Breast epithelium (tissue), 4 donors: ENCODE measurements around the gene GNRH2. TPM values are rescaled to one million over a fixed set of nuclear protein-coding genes. Genes with fewer than 3 reads are reported as not detected.
"Not testable (repeated sequence)": the region's sequence is repeated elsewhere in the genome, so short reads cannot be mapped to it uniquely, and the experiment has no call there.

Experiments
- DNase-seq, 2 donors: peaks; one replicate each; pipeline ENCODE4 v3.0.0-alpha.2; 2019; ENCODE audit warnings: low spot score in 2 of 2
- H3K27ac ChIP-seq, 2 donors: fragments of 200-600 bp; sonication (generic) in 1 of 2; one replicate each; pipeline ENCODE4 v1.5.1; 2016 to 2019; ENCODE audit warnings: mild to moderate bottlenecking in 1 of 2
- H3K27me3 ChIP-seq, 2 donors: fragments of 200-600 bp; sonication (generic) in 1 of 2; one replicate each; pipeline versions ENCODE4 v1.5.1 to v1.6.0; 2017 to 2019; ENCODE audit warnings: control low read depth in 1 of 2, mild to moderate bottlenecking in 1 of 2
- H3K36me3 ChIP-seq: fragments of 200-600 bp; one replicate; pipeline ENCODE4 v1.5.1; 2019
- H3K4me1 ChIP-seq, 2 donors: fragments of 200-600 bp; sonication (generic); one replicate each; pipeline ENCODE4 v1.5.1; 2016 to 2019; ENCODE audit warnings: control low read depth in 1 of 2
- H3K4me3 ChIP-seq, 3 donors: fragments of 200-600 bp; sonication (generic); 1 replicate in 2 of 3; 2 replicates in 1 of 3; pipeline ENCODE4 v1.5.1; 2016 to 2019; ENCODE audit warnings: mild to moderate bottlenecking in 3 of 3, moderate library complexity in 2 of 3
- H3K9me3 ChIP-seq, 2 donors: fragments of 200-600 bp; sonication (generic) in 1 of 2; one replicate each; pipeline ENCODE4 v1.5.1; 2016 to 2019; ENCODE audit warnings: control low read depth in 1 of 2
- POLR2A ChIP-seq: fragments of 450-650 bp; IDR thresholded peaks from one replicate; pipeline ENCODE4 v1.6.1; 2016; ENCODE audit warnings: antibody characterized with exemption, mild to moderate bottlenecking, moderate library complexity
- POLR2AphosphoS5 ChIP-seq, 3 donors: sonication (generic); formaldehyde crosslinking; IDR thresholded peaks; one replicate each; pipeline ENCODE4 v1.6.1; 2017; ENCODE audit warnings: antibody characterized with exemption in 3 of 3
- intact Hi-C: fragments of 100-400 bp; cut with DNase I; formaldehyde crosslinking; loops from one replicate; pipeline ENCODE4 v1.15.1; 2023; ENCODE audit warnings: low total_unique reads
- total RNA-seq, 3 donors: library from RNA; depleted of rRNA; stranded (reverse); fragments of >200 nt; gene quantifications; one replicate each; pipeline ENCODE4 v1.1.0, GENCODE V29; 2016
- TF ChIP-seq, protein P1 (sequence below), 3 donors: fragments of 450-650 bp; IDR thresholded peaks; one replicate each; pipeline ENCODE4 v1.5.1; 2016 to 2017; ENCODE audit warnings: antibody characterized with exemption in 3 of 3, mild to moderate bottlenecking in 3 of 3, moderate library complexity in 3 of 3

GNRH2 gene
- total RNA-seq, 3 donors from 2014 or later = not detected

DNA sequence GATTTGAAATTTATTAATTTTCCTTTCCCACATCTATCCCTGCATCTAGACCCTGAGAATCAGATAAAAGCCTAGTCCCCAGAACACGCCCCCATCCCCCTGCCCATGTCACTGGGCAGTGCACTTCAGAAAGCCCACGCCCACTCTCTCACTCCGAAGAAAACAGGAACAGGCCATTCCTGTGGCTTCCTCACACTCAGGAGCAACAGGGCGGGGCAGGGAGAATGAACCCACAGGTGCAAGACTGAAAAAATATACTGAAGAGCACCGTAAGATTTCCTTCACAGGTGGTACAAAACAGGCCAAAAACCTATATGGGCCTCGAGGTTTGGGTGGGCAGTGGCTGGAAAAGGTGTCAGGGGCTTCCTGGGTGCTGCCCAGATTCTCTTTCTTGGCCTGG lies 31.4 kb downstream of the GNRH2 start:
- Histone ChIP-seq H3K36me3 (no peaks in the 10 kb centered on the region), H3K4me3 (no peak overlapping the region), H3K27ac (no peak overlapping the region), H3K9me3 (no peaks in the 10 kb centered on the region), H3K4me1 (peaks cover 0 to 7% of the 10 kb centered on the region in 2 donors), H3K27me3 (no peaks in the 10 kb centered on the region)
- intact Hi-C loops = no loop called here
- peak in 1 of 2 donors; percentile 33 for DNase-seq
- TF ChIP-seq, protein P1, sequence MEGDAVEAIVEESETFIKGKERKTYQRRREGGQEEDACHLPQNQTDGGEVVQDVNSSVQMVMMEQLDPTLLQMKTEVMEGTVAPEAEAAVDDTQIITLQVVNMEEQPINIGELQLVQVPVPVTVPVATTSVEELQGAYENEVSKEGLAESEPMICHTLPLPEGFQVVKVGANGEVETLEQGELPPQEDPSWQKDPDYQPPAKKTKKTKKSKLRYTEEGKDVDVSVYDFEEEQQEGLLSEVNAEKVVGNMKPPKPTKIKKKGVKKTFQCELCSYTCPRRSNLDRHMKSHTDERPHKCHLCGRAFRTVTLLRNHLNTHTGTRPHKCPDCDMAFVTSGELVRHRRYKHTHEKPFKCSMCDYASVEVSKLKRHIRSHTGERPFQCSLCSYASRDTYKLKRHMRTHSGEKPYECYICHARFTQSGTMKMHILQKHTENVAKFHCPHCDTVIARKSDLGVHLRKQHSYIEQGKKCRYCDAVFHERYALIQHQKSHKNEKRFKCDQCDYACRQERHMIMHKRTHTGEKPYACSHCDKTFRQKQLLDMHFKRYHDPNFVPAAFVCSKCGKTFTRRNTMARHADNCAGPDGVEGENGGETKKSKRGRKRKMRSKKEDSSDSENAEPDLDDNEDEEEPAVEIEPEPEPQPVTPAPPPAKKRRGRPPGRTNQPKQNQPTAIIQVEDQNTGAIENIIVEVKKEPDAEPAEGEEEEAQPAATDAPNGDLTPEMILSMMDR (IDR thresholded peaks at IDR 0.05) = no peak
- TF ChIP-seq POLR2AphosphoS5 (IDR thresholded peaks at IDR 0.05) (no peak), POLR2A (no peak)

DNA sequence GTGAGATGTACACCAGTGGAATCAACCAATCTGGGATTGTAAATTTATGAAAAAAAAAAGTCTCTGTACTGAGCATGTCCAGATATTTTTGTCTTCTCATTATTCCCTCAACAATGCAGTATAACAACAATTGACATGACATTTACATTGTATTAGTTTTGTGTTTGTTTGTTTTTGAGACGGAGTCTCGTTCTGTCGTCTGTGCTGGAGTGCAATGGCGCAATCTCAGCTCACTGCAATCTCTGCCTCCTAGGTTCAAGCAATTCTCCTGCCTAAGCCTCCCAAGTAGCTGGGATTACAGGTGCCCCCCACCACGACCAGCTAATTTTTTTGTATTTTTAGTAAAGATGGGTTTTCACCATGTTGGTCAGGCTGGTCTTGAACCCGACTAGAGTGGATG lies 31.9 kb downstream of the GNRH2 start:
- DNase-seq, H3K4me3 ChIP-seq, H3K36me3 ChIP-seq, H3K27me3 ChIP-seq, H3K4me1 ChIP-seq, H3K9me3 ChIP-seq, H3K27ac ChIP-seq, intact Hi-C loops: not testable (repeated sequence)

DNA sequence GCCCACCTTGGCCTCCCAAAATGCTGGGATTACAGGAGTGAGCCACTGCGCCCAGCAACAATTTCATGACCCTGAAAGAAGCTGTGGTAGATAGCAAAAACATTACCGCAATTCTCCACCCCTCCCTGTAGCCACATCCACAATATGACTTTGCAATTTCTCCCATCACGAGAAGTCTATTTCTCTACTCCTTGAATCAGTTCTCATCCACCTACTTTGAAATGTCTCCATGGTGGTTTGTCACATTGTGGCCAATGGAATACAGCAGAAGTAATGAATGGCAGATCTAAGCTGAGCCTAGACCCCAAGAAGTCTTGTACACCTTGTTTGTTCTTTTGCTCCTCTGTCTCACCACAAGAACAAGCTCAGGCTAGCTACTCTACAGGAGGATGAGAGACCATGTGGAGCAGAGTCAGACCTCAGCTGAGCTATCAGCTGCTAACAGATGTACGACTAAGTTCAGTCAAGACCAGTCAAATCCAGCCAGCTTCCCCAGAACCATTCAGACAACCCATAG lies 34.3 kb downstream of the GNRH2 start:
- no peaks in the 10 kb centered on the region for H3K9me3 ChIP-seq
- no peaks in the 10 kb centered on the region for H3K4me1 ChIP-seq
- no peak overlapping the region for H3K27ac ChIP-seq
- H3K4me3 ChIP-seq = no peak overlapping the region
- H3K36me3 ChIP-seq = no peaks in the 10 kb centered on the region
- peaks cover 0 to 4% of the 10 kb centered on the region in 2 donors for H3K27me3 ChIP-seq
- intact Hi-C loops = no loop called here
- TF ChIP-seq, protein P1 (IDR thresholded peaks at IDR 0.05) = no peak
- TF ChIP-seq POLR2A (no peak), POLR2AphosphoS5 (IDR thresholded peaks at IDR 0.05) (no peak)
- DNase-seq = peak in 1 of 2 donors; percentile 15

DNA sequence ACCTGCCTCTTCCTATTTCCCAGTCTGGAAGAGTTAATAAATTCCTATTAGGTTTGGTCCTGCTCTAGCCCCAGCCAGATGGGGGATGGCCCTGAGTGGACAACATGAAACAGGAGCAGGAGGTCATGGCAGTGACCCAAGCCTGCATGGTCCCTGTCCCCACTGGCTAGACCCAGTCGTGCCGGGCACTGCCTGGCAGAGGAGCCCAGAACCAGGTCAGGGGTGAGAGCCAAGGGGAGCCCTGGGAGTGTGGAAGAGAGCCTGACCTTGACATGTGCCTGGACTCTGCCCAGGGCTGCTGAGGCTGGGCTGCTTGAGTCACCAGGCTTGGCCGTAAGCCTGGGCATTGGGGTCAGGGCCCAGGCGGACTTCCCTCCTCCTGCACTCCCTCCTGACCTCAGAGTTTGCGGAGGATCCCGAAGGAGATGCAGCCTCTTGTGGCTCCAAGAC lies 37.5 kb downstream of the GNRH2 start:
- peaks cover 3 to 18% of the 10 kb centered on the region in 2 donors for H3K27me3 ChIP-seq
- intact Hi-C loops = no loop called here
- no peak overlapping the region for H3K27ac ChIP-seq
- no peaks in the 10 kb centered on the region for H3K36me3 ChIP-seq
- DNase-seq = no peak
- TF ChIP-seq POLR2A = no peak
- no peaks in the 10 kb centered on the region for H3K9me3 ChIP-seq
- H3K4me1 ChIP-seq = no peaks in the 10 kb centered on the region
- H3K4me3 ChIP-seq = no peak overlapping the region

DNA sequence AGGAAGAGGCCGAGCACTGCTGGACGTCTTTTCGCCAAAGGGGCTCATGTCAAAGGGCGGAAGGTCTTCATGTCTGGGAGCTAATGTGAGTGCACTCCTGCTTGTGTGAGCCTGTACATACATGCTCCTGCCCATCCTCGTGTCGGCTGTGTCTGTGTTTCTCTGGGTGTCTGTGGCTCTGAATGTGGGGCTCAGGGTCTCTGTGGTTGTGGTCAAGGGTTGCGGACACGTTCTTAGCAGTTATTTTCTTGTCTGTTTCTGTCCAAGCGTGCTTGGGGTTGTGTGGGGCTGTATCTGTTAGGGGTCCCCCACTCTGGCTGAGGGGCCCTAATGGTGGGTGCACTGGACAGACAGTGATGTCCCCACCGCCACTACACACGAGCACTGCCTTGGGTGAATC lies 38.2 kb downstream of the GNRH2 start:
- Histone ChIP-seq H3K4me1 (no peaks in the 10 kb centered on the region), H3K27ac (no peak overlapping the region), H3K4me3 (no peak overlapping the region), H3K36me3 (no peaks in the 10 kb centered on the region), H3K9me3 (no peaks in the 10 kb centered on the region), H3K27me3 (peaks cover 3 to 18% of the 10 kb centered on the region in 2 donors)
- no peak for TF ChIP-seq POLR2AphosphoS5 (IDR thresholded peaks at IDR 0.05)
- TF ChIP-seq, protein P1 (IDR thresholded peaks at IDR 0.05) = no peak
- no peak for TF ChIP-seq POLR2A
- intact Hi-C loops = no loop called here
- no peak for DNase-seq

DNA sequence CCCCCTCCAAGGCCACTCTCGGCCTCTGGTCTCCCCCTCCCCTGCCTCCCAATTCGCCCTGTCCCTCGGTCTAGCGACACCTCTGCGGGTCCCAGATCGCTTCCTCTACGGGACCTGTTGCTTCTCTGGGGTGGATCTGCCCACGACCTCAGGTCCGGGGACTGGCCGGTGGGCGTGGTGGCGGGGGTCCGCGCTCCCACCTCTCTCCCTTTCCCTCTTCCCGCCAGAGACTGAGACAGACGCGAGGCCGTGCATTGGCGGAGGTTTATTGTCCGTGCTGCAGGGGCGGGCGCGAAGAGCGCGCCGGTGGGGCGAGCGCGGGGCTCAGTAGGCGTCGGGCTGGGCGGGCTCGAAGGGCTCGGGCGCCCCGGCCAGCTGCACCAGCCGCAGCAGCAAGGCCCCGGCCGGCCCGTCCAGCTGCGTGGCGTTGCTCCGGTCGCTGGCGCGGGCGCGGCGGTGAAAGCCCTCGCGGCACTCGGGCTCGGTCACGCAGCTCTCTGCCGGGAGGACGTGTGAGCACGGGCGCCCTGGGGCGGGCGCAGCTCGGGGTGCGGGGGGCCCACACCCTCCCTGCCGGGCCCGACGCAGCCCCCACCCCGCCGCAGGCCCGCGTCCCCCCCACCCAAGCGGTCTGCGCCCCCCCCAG lies 39.0 kb downstream of the GNRH2 start:
- H3K36me3 ChIP-seq = no peaks in the 10 kb centered on the region
- no peak for TF ChIP-seq POLR2A
- TF ChIP-seq POLR2AphosphoS5 (IDR thresholded peaks at IDR 0.05) = no peak
- TF ChIP-seq, protein P1 (IDR thresholded peaks at IDR 0.05) = no peak
- intact Hi-C loops = no loop called here
- DNase-seq = no peak
- no peak overlapping the region for H3K27ac ChIP-seq
- H3K27me3 ChIP-seq = peaks cover 3 to 18% of the 10 kb centered on the region in 2 donors
- H3K9me3 ChIP-seq = no peaks in the 10 kb centered on the region
- no peaks in the 10 kb centered on the region for H3K4me1 ChIP-seq
- peak overlapping the region; percentile 17 to 71 (median 46) for H3K4me3 ChIP-seq
